ENCODE measurements around the gene ADAT2.

Gene ADAT2

GRCh38 chr6:143450453-143451371, at the start of gene ADAT2, which contains the start of gene PEX3:
Gene ADAT2 (minus strand): TSS chr6:143450695. CDS start chr6:143450658, 37 bp downstream.
Gene PEX3 (plus strand): TSS chr6:143450805. CDS start chr6:143451043, 238 bp downstream.
- H3K4me3 ChIP-seq = peak within 1 kb of the TSS; percentile 83
- no peaks in the 10 kb centered on the region for H3K9me3 ChIP-seq (ENCODE audit: low read depth, low read length)
- peak; percentile 64 for DNase-seq (ENCODE audit: low read depth, low spot score)
- TF ChIP-seq FOXP2 (optimal IDR thresholded peaks at IDR 0.05; ENCODE audit: control extremely low read depth, extremely low read length, insufficient read depth) = peak; percentile 88
- peak; percentile 96 for TF ChIP-seq POLR2AphosphoS5 (IDR thresholded peaks at IDR 0.05; ENCODE audit: borderline replicate concordance, low read depth, low read length)
- no peak for TF ChIP-seq EZH2 (IDR thresholded peaks at IDR 0.05)
- H3K36me3 ChIP-seq (ENCODE audit: insufficient read depth, low read length) = no peaks in the 10 kb centered on the region; the same call in 1 of the 2 replicates
- no peak within 1 kb of the TSS for H3K27ac ChIP-seq
- H3K9ac ChIP-seq (ENCODE audit: insufficient read length) = peak within 1 kb of the TSS; percentile 95

DNA sequence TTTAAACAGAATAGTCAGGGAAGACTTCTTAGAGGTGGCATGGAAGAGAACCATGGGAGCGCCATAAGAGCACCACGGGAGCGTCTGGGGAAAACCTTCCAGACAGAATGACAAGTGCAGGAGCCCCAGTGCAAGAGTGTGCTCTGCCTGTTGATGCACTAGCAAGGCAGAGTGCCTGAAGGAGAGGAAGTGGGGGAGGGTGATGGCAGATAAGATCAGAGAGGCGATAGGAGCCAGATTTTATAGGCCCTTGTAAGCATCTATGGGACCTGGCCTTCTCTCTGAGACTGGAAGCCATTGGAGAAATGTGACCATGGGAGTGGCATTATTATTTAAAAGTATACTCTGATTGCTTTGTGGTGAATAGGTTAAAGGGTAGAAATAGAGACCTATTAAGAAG, 47.9 kb upstream of the ADAT2 start:
- TF ChIP-seq POLR2AphosphoS5 (IDR thresholded peaks at IDR 0.05; ENCODE audit: borderline replicate concordance, low read depth, low read length) (no peak), EZH2 (IDR thresholded peaks at IDR 0.05) (no peak), FOXP2 (optimal IDR thresholded peaks at IDR 0.05; ENCODE audit: control extremely low read depth, extremely low read length, insufficient read depth) (no peak)
- no peak overlapping the region for H3K4me3 ChIP-seq
- H3K9ac ChIP-seq (ENCODE audit: insufficient read length) = no peak overlapping the region
- H3K27ac ChIP-seq = no peak overlapping the region
- no peaks in the 10 kb centered on the region for H3K36me3 ChIP-seq (ENCODE audit: insufficient read depth, low read length)
- no peak for DNase-seq (ENCODE audit: low read depth, low spot score)
- no peaks in the 10 kb centered on the region for H3K9me3 ChIP-seq (ENCODE audit: low read depth, low read length)

- no peaks in the 10 kb centered on the region for H3K9me3 ChIP-seq (ENCODE audit: low read depth, low read length)
- no peak for TF ChIP-seq POLR2AphosphoS5 (IDR thresholded peaks at IDR 0.05; ENCODE audit: borderline replicate concordance, low read depth, low read length)
- TF ChIP-seq EZH2 (IDR thresholded peaks at IDR 0.05) = no peak
- TF ChIP-seq FOXP2 (optimal IDR thresholded peaks at IDR 0.05; ENCODE audit: control extremely low read depth, extremely low read length, insufficient read depth) = no peak
- no peaks in the 10 kb centered on the region for H3K36me3 ChIP-seq (ENCODE audit: insufficient read depth, low read length)
- DNase-seq (ENCODE audit: low read depth, low spot score) = no peak
- H3K4me3 ChIP-seq = no peak overlapping the region
- no peak overlapping the region for H3K9ac ChIP-seq (ENCODE audit: insufficient read length)
- no peak overlapping the region for H3K27ac ChIP-seq
Observed at GRCh38 chr6:143496974-143497373, 46.5 kb upstream of the ADAT2 start.

GRCh38 chr6:143490775-143491174, 40.3 kb upstream of the ADAT2 start:
- Histone ChIP-seq H3K36me3 (ENCODE audit: insufficient read depth, low read length) (no peaks in the 10 kb centered on the region), H3K4me3 (no peak overlapping the region), H3K9ac (ENCODE audit: insufficient read length) (no peak overlapping the region), H3K27ac (no peak overlapping the region), H3K9me3 (ENCODE audit: low read depth, low read length) (no peaks in the 10 kb centered on the region)
- DNase-seq (ENCODE audit: low read depth, low spot score) = no peak
- no peak for TF ChIP-seq EZH2 (IDR thresholded peaks at IDR 0.05)
- no peak for TF ChIP-seq POLR2AphosphoS5 (IDR thresholded peaks at IDR 0.05; ENCODE audit: borderline replicate concordance, low read depth, low read length)
- no peak for TF ChIP-seq FOXP2 (optimal IDR thresholded peaks at IDR 0.05; ENCODE audit: control extremely low read depth, extremely low read length, insufficient read depth)

DNA sequence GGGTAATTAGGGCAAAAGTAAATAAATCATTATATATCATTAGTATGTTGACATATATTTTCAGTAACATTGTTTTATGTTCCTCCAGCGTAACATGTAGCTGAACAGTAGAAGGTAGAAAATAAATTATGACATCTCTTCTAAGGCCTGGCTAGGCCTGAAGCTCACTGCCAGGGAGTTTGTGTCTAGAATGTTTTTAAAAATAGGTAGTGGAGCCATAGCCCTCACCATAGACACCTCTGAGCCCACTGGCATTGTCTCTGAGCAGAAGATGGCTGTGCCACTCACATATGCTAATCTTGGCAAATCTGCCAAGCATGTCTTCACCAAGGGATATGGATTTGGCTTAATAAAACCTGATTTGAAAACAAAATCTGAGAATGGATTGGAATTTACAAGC, 39.7 kb upstream of the ADAT2 start:
- Histone ChIP-seq H3K27ac (no peak overlapping the region), H3K36me3 (ENCODE audit: insufficient read depth, low read length) (no peaks in the 10 kb centered on the region), H3K9ac (ENCODE audit: insufficient read length) (no peak overlapping the region), H3K4me3 (no peak overlapping the region), H3K9me3 (ENCODE audit: low read depth, low read length) (no peaks in the 10 kb centered on the region)
- no peak for DNase-seq (ENCODE audit: low read depth, low spot score)
- TF ChIP-seq POLR2AphosphoS5 (IDR thresholded peaks at IDR 0.05; ENCODE audit: borderline replicate concordance, low read depth, low read length) = no peak
- no peak for TF ChIP-seq EZH2 (IDR thresholded peaks at IDR 0.05)
- no peak for TF ChIP-seq FOXP2 (optimal IDR thresholded peaks at IDR 0.05; ENCODE audit: control extremely low read depth, extremely low read length, insufficient read depth)

- Histone ChIP-seq H3K9me3 (ENCODE audit: low read depth, low read length) (no peaks in the 10 kb centered on the region), H3K9ac (ENCODE audit: insufficient read length) (no peak overlapping the region), H3K27ac (no peak overlapping the region), H3K4me3 (no peak overlapping the region), H3K36me3 (ENCODE audit: insufficient read depth, low read length) (no peaks in the 10 kb centered on the region)
- no peak for TF ChIP-seq EZH2 (IDR thresholded peaks at IDR 0.05)
- TF ChIP-seq FOXP2 (optimal IDR thresholded peaks at IDR 0.05; ENCODE audit: control extremely low read depth, extremely low read length, insufficient read depth) = no peak
- TF ChIP-seq POLR2AphosphoS5 (IDR thresholded peaks at IDR 0.05; ENCODE audit: borderline replicate concordance, low read depth, low read length) = no peak
- DNase-seq (ENCODE audit: low read depth, low spot score) = no peak
Observed at GRCh38 chr6:143486752-143487151, 36.3 kb upstream of the ADAT2 start.

GRCh38 chr6:143485967-143486366, 35.5 kb upstream of the ADAT2 start:
- DNase-seq (ENCODE audit: low read depth, low spot score) = no peak
- Histone ChIP-seq H3K9me3 (ENCODE audit: low read depth, low read length) (no peaks in the 10 kb centered on the region), H3K9ac (ENCODE audit: insufficient read length) (no peak overlapping the region), H3K4me3 (no peak overlapping the region), H3K36me3 (ENCODE audit: insufficient read depth, low read length) (no peaks in the 10 kb centered on the region), H3K27ac (no peak overlapping the region)
- TF ChIP-seq EZH2 (IDR thresholded peaks at IDR 0.05) = no peak
- TF ChIP-seq FOXP2 (optimal IDR thresholded peaks at IDR 0.05; ENCODE audit: control extremely low read depth, extremely low read length, insufficient read depth) = no peak
- TF ChIP-seq POLR2AphosphoS5 (IDR thresholded peaks at IDR 0.05; ENCODE audit: borderline replicate concordance, low read depth, low read length) = no peak

GRCh38 chr6:143482593-143482992, 32.1 kb upstream of the ADAT2 start:
- Histone ChIP-seq H3K9ac (ENCODE audit: insufficient read length) (no peak overlapping the region), H3K4me3 (no peak overlapping the region), H3K36me3 (ENCODE audit: insufficient read depth, low read length) (no peaks in the 10 kb centered on the region), H3K9me3 (ENCODE audit: low read depth, low read length) (no peaks in the 10 kb centered on the region), H3K27ac (no peak overlapping the region)
- no peak for TF ChIP-seq POLR2AphosphoS5 (IDR thresholded peaks at IDR 0.05; ENCODE audit: borderline replicate concordance, low read depth, low read length)
- TF ChIP-seq EZH2 (IDR thresholded peaks at IDR 0.05) = no peak
- no peak for TF ChIP-seq FOXP2 (optimal IDR thresholded peaks at IDR 0.05; ENCODE audit: control extremely low read depth, extremely low read length, insufficient read depth)
- DNase-seq (ENCODE audit: low read depth, low spot score) = no peak

All from SK-N-MC (cell line).